IPS-15b (cell line): ENCODE results near the gene ILDR2.

Experiments
- H3K27me3 ChIP-seq: one replicate; pipeline ENCODE4 v1.6.1; 2013; ENCODE audit warnings: low read length; ENCODE audit not compliant: control insufficient read depth, insufficient read depth
- H3K36me3 ChIP-seq: one replicate; pipeline ENCODE4 v1.6.1; 2013; ENCODE audit warnings: low read length; ENCODE audit not compliant: control insufficient read depth, insufficient read depth
- H3K4me1 ChIP-seq: one replicate; pipeline ENCODE4 v1.6.1; 2013; ENCODE audit warnings: mild to moderate bottlenecking, low read length; ENCODE audit not compliant: control insufficient read depth, insufficient read depth
- H3K4me3 ChIP-seq: one replicate; pipeline ENCODE4 v1.5.1; 2013; ENCODE audit warnings: low read depth, low read length
- H3K9ac ChIP-seq: one replicate; pipeline ENCODE4 v1.6.1; 2013; ENCODE audit warnings: low read depth, mild to moderate bottlenecking, low read length
- H3K9me3 ChIP-seq: one replicate; pipeline ENCODE4 v1.6.1; 2013; ENCODE audit warnings: mild to moderate bottlenecking, low read length; ENCODE audit not compliant: control insufficient read depth, insufficient read depth

Gene ILDR2, protein sequence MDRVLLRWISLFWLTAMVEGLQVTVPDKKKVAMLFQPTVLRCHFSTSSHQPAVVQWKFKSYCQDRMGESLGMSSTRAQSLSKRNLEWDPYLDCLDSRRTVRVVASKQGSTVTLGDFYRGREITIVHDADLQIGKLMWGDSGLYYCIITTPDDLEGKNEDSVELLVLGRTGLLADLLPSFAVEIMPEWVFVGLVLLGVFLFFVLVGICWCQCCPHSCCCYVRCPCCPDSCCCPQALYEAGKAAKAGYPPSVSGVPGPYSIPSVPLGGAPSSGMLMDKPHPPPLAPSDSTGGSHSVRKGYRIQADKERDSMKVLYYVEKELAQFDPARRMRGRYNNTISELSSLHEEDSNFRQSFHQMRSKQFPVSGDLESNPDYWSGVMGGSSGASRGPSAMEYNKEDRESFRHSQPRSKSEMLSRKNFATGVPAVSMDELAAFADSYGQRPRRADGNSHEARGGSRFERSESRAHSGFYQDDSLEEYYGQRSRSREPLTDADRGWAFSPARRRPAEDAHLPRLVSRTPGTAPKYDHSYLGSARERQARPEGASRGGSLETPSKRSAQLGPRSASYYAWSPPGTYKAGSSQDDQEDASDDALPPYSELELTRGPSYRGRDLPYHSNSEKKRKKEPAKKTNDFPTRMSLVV

DNA sequence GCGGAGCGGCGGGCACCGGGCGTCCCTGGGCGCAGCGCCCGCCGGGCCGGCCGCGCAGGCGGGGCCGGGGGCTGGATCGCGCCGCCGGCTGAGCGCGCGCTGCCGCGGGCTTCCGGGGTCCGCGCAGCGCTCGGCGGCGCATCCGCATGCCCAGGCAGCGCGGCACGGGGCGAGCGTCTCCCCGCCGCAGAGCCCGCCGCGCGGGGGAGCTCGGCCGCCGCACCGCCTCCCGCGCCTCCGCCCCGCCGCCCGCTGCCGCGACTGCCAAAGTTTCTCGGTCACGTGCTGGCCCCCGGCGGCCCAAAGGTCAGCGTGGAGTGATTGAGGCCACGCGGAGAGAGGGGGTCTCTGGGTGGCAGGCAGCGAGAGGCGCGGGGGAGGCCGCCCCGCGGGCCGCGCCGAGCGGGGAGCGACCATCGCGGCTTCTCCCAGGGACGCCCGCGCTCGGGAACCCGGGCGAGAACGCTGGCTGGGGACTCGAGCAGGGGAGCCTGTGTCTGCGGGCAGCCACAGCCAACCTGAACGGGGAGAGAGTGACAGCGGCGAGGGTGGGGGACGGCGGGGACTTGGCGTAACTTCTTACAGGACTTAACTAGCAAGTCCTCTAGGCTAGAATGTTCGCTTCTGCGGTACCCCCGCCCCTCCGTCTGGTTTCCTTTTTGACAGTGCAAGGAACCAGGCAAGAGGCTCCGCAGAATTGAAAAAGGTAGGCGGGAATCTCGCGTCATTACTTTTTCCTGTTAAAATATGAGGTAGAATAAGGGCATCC, at the start of gene ILDR2:
Gene ILDR2 (minus strand): TSS at position 180 of the 769 bp plus-strand sequence. CDS start 272 bp downstream, outside the sequence.
- peaks cover 8% of the 10 kb centered on the region for H3K4me1 ChIP-seq
- no peaks in the 10 kb centered on the region for H3K36me3 ChIP-seq
- peak within 1 kb of the TSS; percentile 59 for H3K4me3 ChIP-seq
- peaks cover 77% of the 10 kb centered on the region for H3K27me3 ChIP-seq
- peak within 1 kb of the TSS; percentile 47 for H3K9ac ChIP-seq
- no peaks in the 10 kb centered on the region for H3K9me3 ChIP-seq

DNA sequence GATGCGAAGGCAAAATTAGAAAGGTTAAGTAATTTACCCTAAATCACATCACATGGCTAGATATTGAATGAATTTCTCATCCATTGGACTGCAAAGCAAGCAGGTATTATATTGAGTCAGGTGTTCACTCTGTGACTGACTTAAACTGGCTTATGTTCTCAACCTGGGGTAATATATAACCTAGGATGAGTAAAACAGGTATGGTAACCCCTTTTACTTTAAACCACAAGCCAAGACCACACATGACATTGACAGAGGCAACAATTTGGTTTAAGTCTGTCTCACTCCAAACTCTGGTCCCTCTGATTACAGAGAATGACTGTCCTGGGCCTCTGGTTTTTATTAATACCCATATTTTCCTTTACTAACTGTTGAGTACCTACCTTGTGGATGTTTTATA, 47.0 kb upstream of the ILDR2 start:
- Histone ChIP-seq H3K9me3 (no peaks in the 10 kb centered on the region), H3K9ac (no peak overlapping the region), H3K27me3 (no peaks in the 10 kb centered on the region), H3K36me3 (no peaks in the 10 kb centered on the region), H3K4me1 (no peaks in the 10 kb centered on the region), H3K4me3 (no peak overlapping the region)

DNA sequence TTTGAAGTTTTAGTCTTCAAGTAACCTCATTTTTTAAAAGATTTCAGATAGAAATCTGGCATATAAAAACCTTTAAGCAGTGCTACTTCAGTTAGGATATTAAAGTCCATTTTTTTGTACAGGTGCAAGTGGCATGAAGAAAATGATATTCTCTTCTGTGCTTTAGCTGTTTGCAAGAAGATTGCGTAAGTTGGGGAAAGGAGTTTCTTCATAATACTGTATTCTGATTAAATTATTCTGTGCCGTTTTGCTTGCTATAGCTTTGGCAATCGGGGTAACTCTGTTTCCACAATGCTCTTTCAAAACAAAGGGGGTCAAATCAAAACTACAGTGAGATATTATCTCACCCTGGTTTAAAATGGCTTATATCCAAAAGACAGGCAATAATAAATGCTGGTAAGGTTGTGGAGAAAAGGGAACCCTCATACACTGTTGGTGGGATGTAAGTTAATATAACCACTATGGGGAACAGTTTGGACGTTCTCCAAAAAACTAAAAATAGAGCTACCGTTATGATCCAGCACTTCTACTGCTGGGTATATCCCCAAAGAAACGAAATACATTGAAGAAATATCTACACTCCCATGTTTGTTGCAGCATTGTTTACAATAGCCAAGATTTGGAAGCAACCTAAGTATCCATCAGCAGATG, 40.9 kb upstream of the ILDR2 start:
- no peak overlapping the region for H3K9ac ChIP-seq
- H3K9me3 ChIP-seq, result no peaks in the 10 kb centered on the region
- no peaks in the 10 kb centered on the region for H3K27me3 ChIP-seq
- no peak overlapping the region for H3K4me3 ChIP-seq
- H3K4me1 ChIP-seq, result no peaks in the 10 kb centered on the region
- no peaks in the 10 kb centered on the region for H3K36me3 ChIP-seq

DNA sequence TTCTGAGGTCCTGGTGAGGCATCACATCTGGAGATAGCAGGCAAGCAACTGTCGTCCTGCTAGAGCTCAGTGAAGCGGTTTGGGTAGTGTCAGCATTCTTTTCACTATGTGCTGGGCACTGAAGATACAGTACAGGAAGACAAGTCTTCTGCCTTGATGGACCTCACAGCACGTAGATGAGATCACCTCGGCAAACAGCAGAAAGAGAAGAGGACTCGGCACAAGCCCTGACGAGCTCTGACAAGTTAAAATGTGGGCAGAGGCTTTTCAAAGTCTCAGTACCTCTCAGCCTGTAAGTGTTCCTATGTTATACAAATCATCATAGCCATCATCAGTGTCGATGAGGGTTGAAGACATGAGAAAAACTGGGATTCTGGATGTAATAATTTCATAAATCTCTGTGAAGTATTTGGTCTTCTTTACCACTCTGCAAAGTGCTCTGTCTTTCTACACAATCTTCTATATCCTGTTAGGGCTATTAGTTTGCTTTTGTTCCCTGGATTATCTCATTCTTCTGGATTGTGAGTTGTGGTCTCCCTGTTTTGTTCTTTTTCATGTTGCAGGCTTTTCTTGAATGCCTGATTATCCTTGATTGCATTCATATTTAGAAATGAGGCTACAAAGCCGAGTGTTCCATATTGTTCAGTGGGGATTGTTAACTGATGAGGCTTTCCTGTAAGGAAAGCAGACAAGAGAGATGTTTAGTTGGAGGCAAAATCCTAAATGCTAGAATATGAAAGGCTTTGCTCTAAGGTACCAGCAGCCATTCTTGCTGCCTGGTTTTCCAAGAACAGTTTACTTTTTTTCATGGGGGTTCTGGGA, 38.0 kb upstream of the ILDR2 start:
- no peaks in the 10 kb centered on the region for H3K36me3 ChIP-seq
- H3K9ac ChIP-seq, result no peak overlapping the region
- H3K9me3 ChIP-seq, result no peaks in the 10 kb centered on the region
- H3K4me3 ChIP-seq, result no peak overlapping the region
- no peaks in the 10 kb centered on the region for H3K27me3 ChIP-seq
- H3K4me1 ChIP-seq, result no peaks in the 10 kb centered on the region

DNA sequence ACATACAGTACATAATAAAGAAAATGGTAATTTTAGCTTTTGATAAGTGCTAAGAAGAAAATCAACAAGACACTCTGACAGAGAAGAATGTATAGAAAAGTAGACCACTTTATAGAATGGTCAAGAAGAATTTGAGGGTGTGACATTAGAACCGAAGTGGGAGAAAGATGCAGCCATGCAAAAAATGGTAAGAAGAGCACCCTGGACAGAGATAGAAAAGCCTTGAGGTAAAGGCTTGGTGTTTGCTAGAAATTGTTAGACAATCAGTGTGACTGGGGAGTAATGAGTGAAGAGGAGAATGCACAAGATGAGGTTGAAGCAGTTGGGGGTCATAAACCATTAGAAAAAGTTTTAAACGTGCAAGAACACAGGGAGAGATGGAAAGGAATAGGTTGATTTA, 37.2 kb upstream of the ILDR2 start:
- H3K9ac ChIP-seq, result no peak overlapping the region
- H3K4me3 ChIP-seq, result no peak overlapping the region

DNA sequence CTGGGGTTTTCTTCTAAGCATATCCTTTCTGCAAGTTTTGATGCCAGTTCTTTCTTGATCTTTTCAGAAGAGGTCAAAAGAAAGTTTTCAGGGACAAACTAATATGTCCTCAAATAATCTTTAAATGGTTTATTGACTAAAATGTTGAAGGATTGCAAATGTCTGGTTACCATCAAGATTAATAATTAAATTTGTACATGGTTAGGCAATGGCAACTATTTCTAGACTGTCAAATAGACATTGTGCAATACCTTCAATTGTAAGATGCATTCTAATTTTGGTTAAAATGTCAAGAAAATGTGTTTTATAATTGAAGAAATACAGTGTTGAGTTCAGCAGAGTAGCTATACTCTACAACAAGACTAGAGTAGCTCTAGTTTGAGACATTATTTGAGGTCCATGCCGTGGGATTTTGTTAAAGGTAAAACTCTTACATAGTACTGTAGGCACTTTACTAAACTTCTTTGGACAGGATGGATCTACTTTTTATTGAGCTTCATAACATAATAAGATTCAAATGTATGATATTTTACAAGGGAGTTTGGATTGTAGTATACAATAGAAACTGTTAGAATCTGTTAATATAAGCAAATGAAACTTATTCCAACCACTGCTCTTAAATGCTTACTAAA, 36.3 kb upstream of the ILDR2 start:
- Histone ChIP-seq H3K36me3 (no peaks in the 10 kb centered on the region), H3K27me3 (no peaks in the 10 kb centered on the region), H3K4me3 (no peak overlapping the region), H3K9me3 (no peaks in the 10 kb centered on the region), H3K4me1 (no peaks in the 10 kb centered on the region), H3K9ac (no peak overlapping the region)

More for the DNA sequence above, 37.2 kb upstream of the ILDR2 start:
- Histone ChIP-seq H3K36me3 (no peaks in the 10 kb centered on the region), H3K4me1 (no peaks in the 10 kb centered on the region), H3K27me3 (no peaks in the 10 kb centered on the region), H3K9me3 (no peaks in the 10 kb centered on the region)

DNA sequence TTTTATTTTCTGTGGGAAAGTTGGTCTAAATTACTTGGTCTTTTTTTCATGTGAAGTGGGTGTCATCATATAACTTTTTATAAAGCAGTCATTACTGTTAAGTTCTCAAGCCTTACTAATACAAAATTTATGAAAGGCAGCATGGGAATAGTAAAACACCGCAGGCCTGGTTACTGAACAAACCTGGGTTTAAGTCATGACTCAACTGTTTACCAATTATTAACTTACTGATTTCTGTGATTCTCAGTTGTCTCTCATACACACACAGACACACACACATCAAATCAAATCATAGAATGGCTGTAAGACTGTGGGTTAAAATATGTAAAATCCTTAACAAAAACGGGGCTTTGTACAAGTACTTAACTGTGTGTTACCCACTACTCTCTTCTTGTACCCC, 28.4 kb upstream of the ILDR2 start:
- Histone ChIP-seq H3K9me3 (no peaks in the 10 kb centered on the region), H3K4me3 (no peak overlapping the region), H3K9ac (no peak overlapping the region), H3K36me3 (no peaks in the 10 kb centered on the region), H3K27me3 (no peaks in the 10 kb centered on the region), H3K4me1 (no peaks in the 10 kb centered on the region)

DNA sequence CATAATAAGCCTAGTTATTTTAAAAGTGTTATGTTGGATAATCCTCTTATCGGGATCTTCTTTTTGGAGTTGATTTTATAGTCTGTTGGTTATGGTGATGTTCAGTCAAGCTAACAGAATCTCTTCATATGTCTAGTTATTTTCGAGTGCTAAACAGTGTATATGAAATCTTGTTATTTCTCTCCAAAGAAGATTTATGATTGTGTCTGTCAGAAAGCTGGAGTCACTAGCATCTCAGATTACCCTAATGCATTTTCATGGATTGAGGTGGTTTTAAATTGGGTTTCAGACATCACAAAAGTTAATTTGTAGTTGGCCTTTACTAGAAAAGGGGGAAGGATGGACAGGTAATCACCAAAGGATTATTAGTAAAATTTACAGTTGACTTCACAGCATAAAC, 27.0 kb upstream of the ILDR2 start:
- H3K4me3 ChIP-seq, result no peak overlapping the region
- no peaks in the 10 kb centered on the region for H3K36me3 ChIP-seq
- no peaks in the 10 kb centered on the region for H3K9me3 ChIP-seq
- H3K9ac ChIP-seq, result no peak overlapping the region
- H3K27me3 ChIP-seq, result no peaks in the 10 kb centered on the region
- no peaks in the 10 kb centered on the region for H3K4me1 ChIP-seq

DNA sequence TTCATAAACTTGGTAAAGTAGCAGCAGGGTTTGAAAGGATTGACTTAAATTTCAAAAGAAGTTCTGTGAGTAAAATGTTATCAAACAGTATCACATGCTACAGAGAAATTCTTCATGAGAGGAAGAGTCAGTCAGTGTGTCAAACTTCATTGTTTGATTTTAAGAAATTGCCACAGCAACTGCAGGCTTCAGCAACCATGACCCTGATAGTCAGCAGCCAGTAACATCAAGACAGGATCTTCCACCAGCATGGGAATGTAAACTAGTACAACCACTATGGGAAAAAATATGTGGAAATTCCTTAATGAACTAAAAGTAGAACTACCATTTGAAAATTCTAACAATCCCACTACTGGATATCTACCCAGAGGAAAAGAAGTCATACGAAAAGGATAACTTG, 25.2 kb upstream of the ILDR2 start:
- Histone ChIP-seq H3K9ac (no peak overlapping the region), H3K36me3 (no peaks in the 10 kb centered on the region), H3K4me3 (no peak overlapping the region), H3K4me1 (no peaks in the 10 kb centered on the region), H3K9me3 (no peaks in the 10 kb centered on the region), H3K27me3 (no peaks in the 10 kb centered on the region)

DNA sequence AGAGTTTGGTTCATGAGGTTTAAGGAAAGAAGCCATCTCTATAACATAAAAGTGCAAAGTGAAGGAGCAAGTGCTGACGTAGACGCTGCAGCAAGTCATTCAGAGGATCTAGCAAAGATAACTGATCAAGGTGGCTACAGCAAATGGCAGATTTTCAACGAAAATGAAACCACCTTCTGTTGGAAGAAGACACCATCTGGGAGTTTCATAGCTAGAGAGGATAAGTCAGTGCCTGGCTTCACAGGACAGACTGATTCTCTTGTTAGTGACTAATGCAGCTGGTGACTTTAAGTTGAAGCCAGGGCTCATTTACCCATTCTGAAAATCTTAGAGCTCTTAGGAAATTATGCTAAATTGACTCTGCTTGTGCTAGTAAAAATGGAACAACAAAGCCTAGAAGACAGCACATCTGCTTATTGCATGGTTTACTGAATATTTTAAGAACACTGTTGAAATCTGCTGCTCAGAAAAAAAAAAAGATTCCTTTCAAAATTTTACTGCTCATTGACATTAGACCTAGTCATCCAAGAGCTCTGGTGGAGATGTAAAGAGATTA, 24.2 kb upstream of the ILDR2 start:
- Histone ChIP-seq H3K4me3 (no peak overlapping the region), H3K27me3 (no peaks in the 10 kb centered on the region), H3K36me3 (no peaks in the 10 kb centered on the region), H3K9ac (no peak overlapping the region), H3K4me1 (no peaks in the 10 kb centered on the region), H3K9me3 (no peaks in the 10 kb centered on the region)
